ENCODE data around the gene EPS15. TPM values are rescaled to one million over a fixed set of nuclear protein-coding genes. Genes with fewer than 3 reads are reported as not detected.

EPS15 gene
- total and polyA plus RNA-seq, 2 donors (not counting 1 experiment from before 2014, with no cell fraction given) = 40.3 to 151 TPM

DNA sequence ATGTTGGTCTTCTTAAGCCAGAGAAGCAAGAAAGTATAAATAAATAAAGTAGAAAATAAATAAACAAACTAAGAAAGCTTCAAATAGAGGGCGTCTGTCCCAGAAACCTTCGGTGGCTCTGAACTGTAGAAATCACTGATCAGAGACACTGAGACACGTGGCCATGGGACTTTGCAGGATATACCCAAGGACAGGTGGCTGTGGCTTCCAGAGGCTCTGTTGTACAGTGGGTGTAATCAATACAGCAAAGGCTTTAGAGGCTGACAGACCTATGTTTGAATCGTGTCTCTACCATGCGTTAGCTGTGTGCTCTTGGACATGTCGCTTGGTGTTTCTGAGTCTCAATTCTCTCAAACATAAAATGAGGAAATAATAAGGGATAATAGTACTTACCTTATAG lies 41.0 kb upstream of the EPS15 start:
- ChIA-PET POLR2A (no interaction called here), CTCF (no interaction called here)
- no peak overlapping the region for H3K4me2 ChIP-seq (replicated peaks; ENCODE audit: low read depth, low read length, poor library complexity, severe bottlenecking)
- no peak for ATAC-seq (ENCODE audit: low read depth)
- H2AFZ ChIP-seq (ENCODE audit: insufficient read depth, low read depth, low read length, poor library complexity, severe bottlenecking) = no peak overlapping the region
- no peak overlapping the region for H3K4me3 ChIP-seq (ENCODE audit: control extremely low read depth in 1 of 5, extremely low read depth in 1 of 5, insufficient read depth in 1 of 5, low read depth in 2 of 5, low read length in 4 of 5)
- Mint-ChIP-seq H3K4me3 (no peak overlapping the region), H3K27me3 (no peaks in the 10 kb centered on the region), H3K4me1 (peaks cover 5% of the 10 kb centered on the region), H3K9me3 (ENCODE audit: insufficient read depth) (no peaks in the 10 kb centered on the region), H3K27ac (no peak overlapping the region)
- TF ChIP-seq, protein P1, sequence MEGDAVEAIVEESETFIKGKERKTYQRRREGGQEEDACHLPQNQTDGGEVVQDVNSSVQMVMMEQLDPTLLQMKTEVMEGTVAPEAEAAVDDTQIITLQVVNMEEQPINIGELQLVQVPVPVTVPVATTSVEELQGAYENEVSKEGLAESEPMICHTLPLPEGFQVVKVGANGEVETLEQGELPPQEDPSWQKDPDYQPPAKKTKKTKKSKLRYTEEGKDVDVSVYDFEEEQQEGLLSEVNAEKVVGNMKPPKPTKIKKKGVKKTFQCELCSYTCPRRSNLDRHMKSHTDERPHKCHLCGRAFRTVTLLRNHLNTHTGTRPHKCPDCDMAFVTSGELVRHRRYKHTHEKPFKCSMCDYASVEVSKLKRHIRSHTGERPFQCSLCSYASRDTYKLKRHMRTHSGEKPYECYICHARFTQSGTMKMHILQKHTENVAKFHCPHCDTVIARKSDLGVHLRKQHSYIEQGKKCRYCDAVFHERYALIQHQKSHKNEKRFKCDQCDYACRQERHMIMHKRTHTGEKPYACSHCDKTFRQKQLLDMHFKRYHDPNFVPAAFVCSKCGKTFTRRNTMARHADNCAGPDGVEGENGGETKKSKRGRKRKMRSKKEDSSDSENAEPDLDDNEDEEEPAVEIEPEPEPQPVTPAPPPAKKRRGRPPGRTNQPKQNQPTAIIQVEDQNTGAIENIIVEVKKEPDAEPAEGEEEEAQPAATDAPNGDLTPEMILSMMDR (IDR thresholded peaks at IDR 0.05) = no peak
- TF ChIP-seq EZH2 (IDR thresholded peaks at IDR 0.05; ENCODE audit: borderline replicate concordance, insufficient read depth, low read depth, low read length, poor library complexity, severe bottlenecking) = no peak
- no peaks in the 10 kb centered on the region for H3K36me3 ChIP-seq (replicated peaks in 1 of 2; ENCODE audit: control extremely low read depth in 1 of 2, control insufficient read depth in 1 of 2, extremely low read depth in 1 of 2, insufficient read depth in 2 of 2, low read length in 1 of 2)
- no peaks in the 10 kb centered on the region for H4K20me1 ChIP-seq (ENCODE audit: control insufficient read depth, insufficient read depth, low read length, poor library complexity, severe bottlenecking)
- H3K9ac ChIP-seq (ENCODE audit: low read length) = no peak overlapping the region
- H3K27ac ChIP-seq (ENCODE audit: low read length in 2 of 2) = no peak overlapping the region
- H3K4me1 ChIP-seq (ENCODE audit: control insufficient read depth in 2 of 2, insufficient read depth in 2 of 2, low read length in 2 of 2) = peaks cover 13 to 17% of the 10 kb centered on the region in 2 donors
- no peaks in the 10 kb centered on the region for H3K9me3 ChIP-seq (ENCODE audit: control extremely low read depth in 1 of 3, control insufficient read depth in 2 of 3, insufficient read depth in 1 of 3, low read length in 2 of 3)
- intact Hi-C loops (cut with micrococcal nuclease) = no loop called here
- DNase-seq = no peak
- peaks cover 4% of the 10 kb centered on the region for H3K79me2 ChIP-seq (ENCODE audit: control insufficient read depth, insufficient read depth, low read length)
- 100% methylated on average over 4 of the region's 6 CpGs for WGBS (ENCODE audit: insufficient coverage)
- H3K27me3 ChIP-seq (replicated peaks in 1 of 4; ENCODE audit: control extremely low read depth in 1 of 4, control insufficient read depth in 3 of 4, insufficient read depth in 4 of 4, low read length in 3 of 4) = no peaks in the 10 kb centered on the region

DNA sequence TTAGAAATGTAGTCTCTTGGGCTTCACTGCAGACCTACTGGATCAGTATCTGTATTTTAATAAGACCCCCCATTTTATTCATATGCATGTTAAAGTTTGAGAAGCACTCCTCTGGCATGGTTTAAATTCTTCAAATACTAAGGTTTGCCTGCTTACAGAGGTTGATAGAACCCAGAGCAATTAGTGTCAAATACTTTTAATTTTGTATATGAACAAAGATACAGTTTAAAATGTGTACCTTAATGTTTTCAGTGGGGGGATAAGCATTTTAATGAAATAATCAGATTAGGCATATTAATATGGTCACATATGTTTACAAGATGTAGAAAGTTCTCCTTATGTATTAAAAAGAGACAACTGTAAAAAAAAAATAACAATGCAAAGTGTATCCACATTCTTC lies 40.4 kb upstream of the EPS15 start:
- no peak for ATAC-seq (ENCODE audit: low read depth)
- H3K9ac ChIP-seq (ENCODE audit: low read length) = no peak overlapping the region
- DNase-seq = no peak
- no peak overlapping the region for H3K27ac Mint-ChIP-seq
- no peaks in the 10 kb centered on the region for H3K27me3 ChIP-seq (replicated peaks in 1 of 4; ENCODE audit: control extremely low read depth in 1 of 4, control insufficient read depth in 3 of 4, insufficient read depth in 4 of 4, low read length in 3 of 4)
- peaks cover 5% of the 10 kb centered on the region for H3K4me1 Mint-ChIP-seq
- CTCF ChIA-PET = no interaction called here
- H3K36me3 ChIP-seq (replicated peaks in 1 of 2; ENCODE audit: control extremely low read depth in 1 of 2, control insufficient read depth in 1 of 2, extremely low read depth in 1 of 2, insufficient read depth in 2 of 2, low read length in 1 of 2) = no peaks in the 10 kb centered on the region
- peaks cover 2% of the 10 kb centered on the region for H3K79me2 ChIP-seq (ENCODE audit: control insufficient read depth, insufficient read depth, low read length)
- no peaks in the 10 kb centered on the region for H4K20me1 ChIP-seq (ENCODE audit: control insufficient read depth, insufficient read depth, low read length, poor library complexity, severe bottlenecking)
- H3K4me2 ChIP-seq (replicated peaks; ENCODE audit: low read depth, low read length, poor library complexity, severe bottlenecking) = no peak overlapping the region
- no peak overlapping the region for H3K27ac ChIP-seq (ENCODE audit: low read length in 2 of 2)
- H3K9me3 ChIP-seq (ENCODE audit: control extremely low read depth in 1 of 3, control insufficient read depth in 2 of 3, insufficient read depth in 1 of 3, low read length in 2 of 3) = no peaks in the 10 kb centered on the region
- intact Hi-C loops (cut with micrococcal nuclease) = no loop called here
- POLR2A ChIA-PET = no interaction called here
- no peak overlapping the region for H3K4me3 ChIP-seq (ENCODE audit: control extremely low read depth in 1 of 5, extremely low read depth in 1 of 5, insufficient read depth in 1 of 5, low read depth in 2 of 5, low read length in 4 of 5)
- H2AFZ ChIP-seq (ENCODE audit: insufficient read depth, low read depth, low read length, poor library complexity, severe bottlenecking) = no peak overlapping the region
- no peaks in the 10 kb centered on the region for H3K9me3 Mint-ChIP-seq (ENCODE audit: insufficient read depth)
- peaks cover 8 to 11% of the 10 kb centered on the region in 2 donors for H3K4me1 ChIP-seq (ENCODE audit: control insufficient read depth in 2 of 2, insufficient read depth in 2 of 2, low read length in 2 of 2)
- no peak overlapping the region for H3K4me3 Mint-ChIP-seq
- H3K27me3 Mint-ChIP-seq = no peaks in the 10 kb centered on the region
- TF ChIP-seq, protein P1 (IDR thresholded peaks at IDR 0.05) = no peak
- no peak for TF ChIP-seq EZH2 (IDR thresholded peaks at IDR 0.05; ENCODE audit: borderline replicate concordance, insufficient read depth, low read depth, low read length, poor library complexity, severe bottlenecking)

All from B cell (primary cell).